Neuronal stem cell (in vitro differentiated cells): ENCODE data around the gene FTCDNL1.

Experiments
- DNase-seq: peaks from one replicate; pipeline ENCODE4 v3.0.0-alpha.2; 2013; ENCODE audit warnings: low spot score
- H2AFZ ChIP-seq: one replicate; pipeline ENCODE4 v1.6.1; 2013; ENCODE audit warnings: mild to moderate bottlenecking, low read length, inconsistent platforms
- H2AK5ac ChIP-seq: 2 replicates; pipeline ENCODE4 v1.6.1; 2013; ENCODE audit warnings: low read depth, mild to moderate bottlenecking, inconsistent platforms, low read length, moderate library complexity, mixed read lengths
- H2BK120ac ChIP-seq: 2 replicates; pipeline ENCODE4 v1.6.1; 2013; ENCODE audit warnings: low read depth, mild to moderate bottlenecking, inconsistent platforms, low read length, moderate library complexity, mixed read lengths
- H2BK12ac ChIP-seq: one replicate; pipeline ENCODE4 v1.6.1; 2013; ENCODE audit warnings: low read length, inconsistent platforms
- H2BK15ac ChIP-seq: 2 replicates; pipeline ENCODE4 v1.6.1; 2013; ENCODE audit warnings: mild to moderate bottlenecking, low read length, inconsistent platforms, mixed read lengths
- H2BK5ac ChIP-seq: one replicate; pipeline ENCODE4 v1.6.1; 2013; ENCODE audit warnings: inconsistent platforms, mild to moderate bottlenecking, low read length, moderate library complexity
- H3K14ac ChIP-seq: one replicate; pipeline ENCODE4 v1.6.1; 2013; ENCODE audit warnings: low read length, inconsistent platforms
- H3K18ac ChIP-seq: 2 replicates; pipeline ENCODE4 v1.6.1; 2013; ENCODE audit warnings: low read length, inconsistent platforms
- H3K23ac ChIP-seq: 2 replicates; pipeline ENCODE4 v1.6.1; 2013; ENCODE audit warnings: low read depth, mild to moderate bottlenecking, mixed read lengths, low read length, inconsistent platforms; ENCODE audit not compliant: poor library complexity
- H3K27ac ChIP-seq: replicated peaks from 3 replicates; pipeline ENCODE4 v1.5.1; 2013; ENCODE audit warnings: low read length, inconsistent platforms
- H3K27me3 ChIP-seq, 3 experiments: 2 replicates each; pipeline ENCODE4 v1.6.1; 2013; ENCODE audit warnings: low read length in 3 of 3, mild to moderate bottlenecking in 2 of 3, inconsistent platforms in 1 of 3, low read depth in 1 of 3, mixed read lengths in 1 of 3, moderate library complexity in 1 of 3; ENCODE audit not compliant: control insufficient read depth in 3 of 3, insufficient read depth in 3 of 3
- H3K36me3 ChIP-seq, 2 donors: replicated peaks in 1 of 2; 2 replicates each; pipeline ENCODE4 v1.6.1; 2013; ENCODE audit warnings: low read length in 2 of 2; ENCODE audit not compliant: control insufficient read depth in 2 of 2, insufficient read depth in 2 of 2
- H3K4ac ChIP-seq: 2 replicates; pipeline ENCODE4 v1.6.1; 2013; ENCODE audit warnings: inconsistent platforms, mild to moderate bottlenecking, low read length, moderate library complexity
- H3K4me1 ChIP-seq, 2 donors: 1 replicate in 1 of 2; 2 replicates in 1 of 2; pipeline ENCODE4 v1.6.1; 2013; ENCODE audit warnings: low read length in 2 of 2, low read depth in 1 of 2; ENCODE audit not compliant: control insufficient read depth in 2 of 2, insufficient read depth in 1 of 2
- H3K4me2 ChIP-seq: one replicate; pipeline ENCODE4 v1.6.1; 2013; ENCODE audit warnings: mild to moderate bottlenecking, low read length, inconsistent platforms; ENCODE audit not compliant: insufficient read depth, poor library complexity, severe bottlenecking
- H3K4me3 ChIP-seq, 2 donors: 2 replicates each; pipeline ENCODE4 v1.5.1; 2013; ENCODE audit warnings: low read length in 2 of 2, mild to moderate bottlenecking in 2 of 2, inconsistent platforms in 1 of 2, moderate library complexity in 1 of 2
- H3K79me1 ChIP-seq: one replicate; pipeline ENCODE4 v1.6.1; 2013; ENCODE audit warnings: low read depth, mild to moderate bottlenecking, inconsistent platforms, low read length, moderate library complexity
- H3K9ac ChIP-seq: one replicate; pipeline ENCODE4 v1.6.1; 2013; ENCODE audit warnings: mild to moderate bottlenecking, low read depth, low read length, inconsistent platforms; ENCODE audit not compliant: poor library complexity
- H3K9me3 ChIP-seq, 2 donors: replicated peaks in 1 of 2; 2 replicates each; pipeline versions ENCODE3 to v1.6.1; 2013; ENCODE audit warnings: low read length in 2 of 2, mild to moderate bottlenecking in 2 of 2, inconsistent platforms in 1 of 2, low read depth in 1 of 2, mixed read lengths in 1 of 2, moderate library complexity in 1 of 2; ENCODE audit not compliant: control insufficient read depth in 2 of 2, insufficient read depth in 1 of 2
- H4K8ac ChIP-seq: one replicate; pipeline ENCODE4 v1.6.1; 2013; ENCODE audit warnings: low read depth, mild to moderate bottlenecking, inconsistent platforms, low read length, moderate library complexity
- H4K91ac ChIP-seq: one replicate; pipeline ENCODE4 v1.6.1; 2013; ENCODE audit warnings: low read length, low read depth, mild to moderate bottlenecking, inconsistent platforms; ENCODE audit not compliant: poor library complexity
- WGBS, 2 donors: extraction: QIAGEN DNeasy Blood & Tissue Kit; methylation state at CpG; one replicate each; pipeline ENCODE4 v1.1.7; 2013; ENCODE audit warnings: missing lambda C conversion rate in 2 of 2, mixed read lengths in 1 of 2; ENCODE audit not compliant: insufficient read length in 2 of 2, insufficient replicate concordance in 1 of 2; ENCODE audit errors: extremely low coverage in 2 of 2; 5-methylcytosine and 5-hydroxymethylcytosine counted together

The FTCDNL1 gene

GRCh38 chr2:199869653-199870052, 18.7 kb upstream of the FTCDNL1 start:
- no peak overlapping the region for H4K91ac ChIP-seq
- no peak overlapping the region for H3K4me2 ChIP-seq
- no peak overlapping the region for H3K4me3 ChIP-seq
- H2AFZ ChIP-seq = peak overlapping the region; percentile 11
- H3K14ac ChIP-seq = no peak overlapping the region
- H3K9me3 ChIP-seq = peaks cover 0 to 4% of the 10 kb centered on the region in 2 donors
- H3K27me3 ChIP-seq = peaks cover 0 to 13% (median 0%) of the 10 kb centered on the region in 3 experiments
- H3K36me3 ChIP-seq = no peaks in the 10 kb centered on the region
- H2BK5ac ChIP-seq = no peak overlapping the region
- no peak overlapping the region for H2AK5ac ChIP-seq
- peaks cover 0 to 4% of the 10 kb centered on the region in 2 donors for H3K4me1 ChIP-seq
- H3K18ac ChIP-seq = no peak overlapping the region
- WGBS, 2 donors = no CpG with 5 or more reads among the region's 1 CpG
- H3K79me1 ChIP-seq = no peaks in the 10 kb centered on the region
- no peak overlapping the region for H3K23ac ChIP-seq
- H3K27ac ChIP-seq = no peak overlapping the region
- H3K4ac ChIP-seq = no peak overlapping the region
- no peak overlapping the region for H3K9ac ChIP-seq
- no peak overlapping the region for H2BK120ac ChIP-seq
- H2BK12ac ChIP-seq = no peak overlapping the region
- no peak for DNase-seq
- no peak overlapping the region for H4K8ac ChIP-seq
- H2BK15ac ChIP-seq = no peak overlapping the region

GRCh38 chr2:199869227-199869541, 18.2 kb upstream of the FTCDNL1 start:
- H3K9ac ChIP-seq = no peak overlapping the region
- H2BK5ac ChIP-seq = no peak overlapping the region
- H3K4me2 ChIP-seq = no peak overlapping the region
- no peak overlapping the region for H3K4ac ChIP-seq
- H2BK120ac ChIP-seq = no peak overlapping the region
- no peak overlapping the region for H2AK5ac ChIP-seq
- H3K27me3 ChIP-seq = peaks cover 0 to 15% (median 0%) of the 10 kb centered on the region in 3 experiments
- no peak overlapping the region for H2BK15ac ChIP-seq
- no peak overlapping the region for H4K8ac ChIP-seq
- H4K91ac ChIP-seq = no peak overlapping the region
- peaks cover 0 to 4% of the 10 kb centered on the region in 2 donors for H3K4me1 ChIP-seq
- H3K4me3 ChIP-seq = no peak overlapping the region
- no CpG with 5 or more reads among the region's 1 CpG for WGBS, 2 donors
- no peak overlapping the region for H3K27ac ChIP-seq
- peak overlapping the region; percentile 11 for H2AFZ ChIP-seq
- H3K23ac ChIP-seq = no peak overlapping the region
- no peak for DNase-seq
- no peaks in the 10 kb centered on the region for H3K79me1 ChIP-seq
- no peak overlapping the region for H2BK12ac ChIP-seq
- H3K9me3 ChIP-seq = peaks cover 0 to 2% of the 10 kb centered on the region in 2 donors
- no peak overlapping the region for H3K14ac ChIP-seq
- no peaks in the 10 kb centered on the region for H3K36me3 ChIP-seq
- no peak overlapping the region for H3K18ac ChIP-seq

- H3K27me3 ChIP-seq = peaks cover 0 to 17% (median 0%) of the 10 kb centered on the region in 3 experiments
- H2AFZ ChIP-seq = no peak overlapping the region
- no peak overlapping the region for H3K23ac ChIP-seq
- H3K79me1 ChIP-seq = no peaks in the 10 kb centered on the region
- H2BK12ac ChIP-seq = no peak overlapping the region
- no peak overlapping the region for H3K14ac ChIP-seq
- no peak overlapping the region for H3K4ac ChIP-seq
- no peak overlapping the region for H3K4me2 ChIP-seq
- H3K4me1 ChIP-seq = peaks cover 0 to 4% of the 10 kb centered on the region in 2 donors
- H2AK5ac ChIP-seq = no peak overlapping the region
- no peak overlapping the region for H2BK5ac ChIP-seq
- H4K8ac ChIP-seq = no peak overlapping the region
- H2BK15ac ChIP-seq = no peak overlapping the region
- no peaks in the 10 kb centered on the region for H3K36me3 ChIP-seq
- H3K27ac ChIP-seq = no peak overlapping the region
- no peak overlapping the region for H4K91ac ChIP-seq
- H3K18ac ChIP-seq = no peak overlapping the region
- no peaks in the 10 kb centered on the region for H3K9me3 ChIP-seq
- WGBS, 2 donors = no CpG with 5 or more reads among the region's 5 CpGs
- no peak for DNase-seq
- H3K9ac ChIP-seq = no peak overlapping the region
- no peak overlapping the region for H3K4me3 ChIP-seq
- no peak overlapping the region for H2BK120ac ChIP-seq
Observed at GRCh38 chr2:199868431-199869226, 17.6 kb upstream of the FTCDNL1 start.

GRCh38 chr2:199865905-199866304, 14.9 kb upstream of the FTCDNL1 start:
- Histone ChIP-seq H3K23ac (no peak overlapping the region), H2BK12ac (no peak overlapping the region), H3K27me3 (peaks cover 0 to 27% (median 0%) of the 10 kb centered on the region in 3 experiments), H3K4ac (no peak overlapping the region), H3K14ac (no peak overlapping the region), H4K91ac (no peak overlapping the region), H2BK120ac (no peak overlapping the region), H2BK5ac (no peak overlapping the region), H3K9ac (no peak overlapping the region), H3K9me3 (no peaks in the 10 kb centered on the region), H3K4me1 (peaks cover 0 to 4% of the 10 kb centered on the region in 2 donors), H3K18ac (no peak overlapping the region), H2AK5ac (no peak overlapping the region), H3K27ac (no peak overlapping the region), H3K79me1 (no peaks in the 10 kb centered on the region), H4K8ac (no peak overlapping the region), H2BK15ac (no peak overlapping the region), H3K4me2 (no peak overlapping the region), H2AFZ (no peak overlapping the region), H3K36me3 (no peaks in the 10 kb centered on the region), H3K4me3 (no peak overlapping the region)
- no CpG with 5 or more reads among the region's 4 CpGs for WGBS, 2 donors
- DNase-seq = no peak
